ENCODE data around the gene TUBB3.
"Not testable (repeated sequence)": the region's sequence is repeated elsewhere in the genome, so short reads cannot be mapped to it uniquely, and the experiment has no call there.

The TUBB3 gene

GRCh38 chr16:89949121-89949742 is 26.1 kb downstream of the TUBB3 start:
- DNase-seq: no peak

- no peak for DNase-seq
Observed at GRCh38 chr16:89949756-89950155, 26.6 kb downstream of the TUBB3 start.

DNA sequence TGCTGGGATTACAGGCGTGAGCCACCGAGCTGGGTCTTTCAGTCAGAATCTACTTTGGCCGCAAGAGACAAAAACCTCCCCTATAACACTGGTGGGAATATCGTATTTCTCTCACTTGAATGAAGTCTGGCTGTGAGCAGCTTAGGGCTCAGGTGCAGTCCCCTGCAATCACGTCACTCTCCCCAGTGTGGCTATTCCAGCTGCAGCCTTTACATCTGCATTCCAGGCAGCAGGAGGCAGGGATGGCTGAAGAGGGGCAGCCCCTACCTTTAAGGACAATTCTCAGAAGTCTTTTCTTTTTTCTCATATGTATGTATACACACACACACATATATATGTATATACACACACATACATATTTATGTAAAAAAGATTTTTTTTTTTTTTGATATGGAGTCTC is 28.4 kb downstream of the TUBB3 start:
- no peak for DNase-seq

GRCh38 chr16:89952049-89952448 is 28.9 kb downstream of the TUBB3 start:
- no peak for DNase-seq

GRCh38 chr16:89952551-89952950 is 29.4 kb downstream of the TUBB3 start:
- DNase-seq: no peak

DNA sequence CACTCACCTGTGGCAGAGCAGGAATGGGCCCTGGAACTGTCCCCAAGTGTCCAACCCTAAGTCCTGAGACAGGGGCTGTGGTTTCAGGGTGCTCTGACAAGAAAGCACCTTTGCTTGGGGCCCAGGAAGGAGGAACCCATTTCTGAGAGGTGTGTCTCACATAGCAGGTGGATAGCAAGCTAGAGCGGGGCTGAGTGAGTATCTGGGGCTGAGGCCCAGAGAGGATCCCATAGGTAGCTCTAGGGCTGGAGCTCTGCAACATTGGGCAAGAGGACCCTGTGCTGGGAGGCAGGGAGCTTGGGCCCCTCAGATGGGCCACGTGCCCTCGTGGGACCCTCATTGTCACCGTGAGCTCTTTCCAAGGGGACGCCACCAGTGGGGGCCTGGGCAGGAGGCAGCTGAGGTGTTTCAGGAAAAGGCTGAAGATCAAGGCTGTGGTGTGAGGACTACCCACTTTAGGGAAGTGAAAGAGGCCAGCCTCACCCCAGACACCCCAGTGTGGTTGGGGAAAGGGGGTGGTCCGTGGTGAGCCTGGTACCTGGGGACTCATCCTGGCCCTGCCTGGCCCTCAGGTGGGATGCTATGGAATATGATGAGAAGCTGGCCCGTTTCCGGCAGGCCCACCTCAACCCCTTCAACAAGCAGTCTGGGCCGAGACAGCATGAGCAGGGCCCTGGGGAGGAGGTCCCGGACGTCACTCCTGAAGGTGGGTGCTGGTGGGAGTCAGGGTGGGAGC is 30.7 kb downstream of the TUBB3 start:
- no peak for DNase-seq

DNA sequence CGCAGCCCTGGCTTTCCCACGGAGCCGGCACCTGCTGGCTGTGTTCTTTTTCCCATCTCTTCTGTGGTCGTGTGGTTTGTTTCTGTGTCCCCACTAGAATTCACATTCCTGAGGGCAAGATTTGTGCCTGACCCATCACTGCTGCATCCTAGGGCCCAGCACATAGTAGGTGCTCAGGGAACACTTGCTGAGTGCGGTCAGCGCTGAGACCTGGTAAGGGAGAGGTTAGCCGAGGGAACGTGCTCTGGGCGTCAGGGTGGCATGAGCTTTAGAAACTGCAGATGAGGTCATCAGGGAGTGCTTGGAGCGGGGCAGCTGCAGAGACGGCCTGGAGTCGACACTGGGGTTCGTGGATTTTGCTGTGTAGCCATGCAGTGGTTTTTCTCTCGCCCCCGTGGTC is 31.3 kb downstream of the TUBB3 start:
- DNase-seq: no peak

GRCh38 chr16:89955001-89955685 is 32.0 kb downstream of the TUBB3 start:
- no peak for DNase-seq

DNA sequence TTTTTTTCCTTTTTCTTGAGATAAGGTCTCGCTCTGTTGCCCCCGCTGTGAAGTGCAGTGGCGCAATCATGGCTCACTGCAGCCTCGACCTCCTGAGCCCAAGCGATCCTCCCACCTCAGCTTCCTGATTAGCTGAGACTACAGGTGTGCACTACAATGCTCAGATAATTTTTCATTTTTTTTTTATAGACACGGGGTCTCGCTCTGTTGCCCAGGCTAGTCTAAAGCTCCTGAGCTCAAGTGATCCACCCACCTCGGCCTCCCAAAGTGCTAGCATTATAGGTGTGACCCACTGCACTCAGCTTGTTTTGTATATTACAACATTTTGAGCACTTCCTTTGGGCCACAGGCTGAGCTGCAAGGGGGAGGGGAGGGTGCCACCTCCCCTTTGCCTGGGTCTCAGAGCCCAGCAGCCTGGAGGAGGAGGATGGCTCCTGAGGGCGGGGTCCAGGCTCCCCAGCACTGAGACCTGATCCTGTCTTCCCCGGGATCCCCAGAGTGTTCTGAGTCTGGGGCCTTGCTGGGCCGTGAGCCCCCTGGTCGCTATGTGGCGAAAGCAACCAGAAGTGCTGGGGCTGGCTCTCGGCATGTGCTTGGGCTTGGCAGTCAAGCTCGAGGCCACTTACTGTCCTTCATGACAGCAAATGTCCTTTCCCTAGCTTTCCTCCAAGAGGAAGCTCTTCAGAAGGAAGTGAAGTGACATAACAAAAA is 33.5 kb downstream of the TUBB3 start:
- peak; percentile 62 for DNase-seq

GRCh38 chr16:89957216-89957785 is 34.2 kb downstream of the TUBB3 start:
- no peak for DNase-seq

GRCh38 chr16:89958068-89958467 is 34.9 kb downstream of the TUBB3 start:
- peak; percentile 61 for DNase-seq

DNA sequence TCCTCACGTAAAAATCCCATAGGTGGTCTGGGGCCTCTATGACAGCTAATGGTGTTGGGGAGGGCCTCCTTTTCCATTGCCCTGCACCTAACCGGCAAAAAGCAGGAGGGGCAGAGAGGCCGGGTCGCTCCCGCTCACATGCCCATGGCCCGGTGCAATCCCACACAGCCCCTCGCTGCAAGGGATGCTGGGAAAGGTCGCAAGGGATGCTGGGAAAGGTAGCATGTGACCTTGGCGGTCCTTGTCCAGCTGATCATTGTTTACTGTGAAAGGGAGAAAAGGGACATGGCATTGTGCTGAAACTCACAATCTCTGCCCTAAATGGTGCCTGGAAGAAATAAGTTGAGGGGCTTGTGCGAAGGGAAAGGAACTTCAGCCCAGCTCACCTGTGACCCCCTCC is 35.5 kb downstream of the TUBB3 start:
- no peak for DNase-seq

- no peak for DNase-seq
Observed at GRCh38 chr16:89960966-89961365, 37.8 kb downstream of the TUBB3 start.

DNA sequence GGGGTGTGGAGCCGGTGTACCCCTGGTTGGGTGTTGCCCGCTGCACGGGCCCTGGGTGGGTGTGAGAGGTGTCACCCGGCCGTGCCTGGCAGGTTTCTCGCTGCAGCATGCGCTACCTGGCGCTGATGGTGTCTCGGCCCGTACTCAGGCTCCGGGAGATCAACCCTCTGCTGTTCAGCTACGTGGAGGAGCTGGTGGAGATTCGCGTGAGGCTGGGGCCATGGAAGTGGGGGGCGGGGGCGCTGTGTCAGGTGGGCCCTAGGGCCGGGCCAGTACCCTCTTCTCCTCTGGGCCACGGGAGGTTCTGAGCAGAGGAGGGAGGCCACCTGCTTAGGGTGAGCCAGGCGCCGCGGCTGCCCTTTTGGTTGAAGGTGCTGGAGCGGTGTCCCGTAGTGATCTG is 38.8 kb downstream of the TUBB3 start:
- no peak for DNase-seq

- DNase-seq: no peak
Observed at GRCh38 chr16:89962754-89963498, 39.8 kb downstream of the TUBB3 start.

- no peak for DNase-seq
Observed at GRCh38 chr16:89964201-89964600, 41.1 kb downstream of the TUBB3 start.

GRCh38 chr16:89965447-89966225 is 42.5 kb downstream of the TUBB3 start:
- DNase-seq: no peak

DNA sequence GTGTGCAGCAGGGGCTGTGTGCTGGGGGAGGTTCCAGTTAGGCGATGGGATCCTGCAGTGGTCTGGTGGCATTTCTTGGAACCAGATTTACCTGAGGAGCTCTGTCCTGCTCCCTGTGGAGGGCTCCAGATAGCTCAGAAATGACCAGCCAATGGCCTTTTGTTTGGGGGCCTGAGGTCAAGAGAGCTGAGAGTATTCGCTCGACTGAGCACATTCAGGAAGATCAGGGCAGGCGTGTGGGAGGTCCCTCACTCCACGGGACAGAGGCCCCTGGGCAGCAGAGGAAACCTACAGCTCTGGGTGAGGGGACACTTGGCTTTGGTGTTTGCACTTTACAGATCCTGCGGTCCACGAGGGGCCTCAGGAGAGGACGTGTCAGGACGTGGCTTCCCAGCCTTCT is 43.6 kb downstream of the TUBB3 start:
- no peak for DNase-seq

GRCh38 chr16:89967436-89967835 is 44.3 kb downstream of the TUBB3 start:
- DNase-seq: peak; percentile 64

DNA sequence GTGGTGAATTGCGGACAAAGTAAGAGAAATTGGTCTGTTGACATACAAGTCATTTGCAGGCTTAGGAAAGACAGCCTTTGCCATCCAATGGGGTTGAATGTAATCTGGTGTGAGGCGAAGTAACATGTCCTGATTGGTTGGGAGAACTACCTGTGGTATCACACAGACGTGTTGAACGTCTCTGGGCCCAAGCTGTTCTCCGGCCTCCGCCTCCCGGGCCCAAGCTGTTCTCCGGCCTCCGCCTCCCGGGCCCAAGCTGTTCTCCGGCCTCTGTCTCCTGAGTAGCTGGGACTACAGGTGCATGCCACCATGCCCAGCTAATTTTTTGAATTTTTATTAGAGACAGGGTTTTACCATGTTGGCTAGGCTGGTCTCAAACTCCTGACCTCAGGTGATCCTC is 44.9 kb downstream of the TUBB3 start:
- DNase-seq: not testable (repeated sequence)

- DNase-seq: peak; percentile 59
Observed at GRCh38 chr16:89969741-89970410, 46.7 kb downstream of the TUBB3 start.

Data from suppressor macrophage treated with lipopolysaccharide for 4 hours (primary cell).